SK-N-SH (cell line): Measurements from ENCODE around the gene PIAS4.
"Not testable (repeated sequence)": the region's sequence is repeated elsewhere in the genome, so short reads cannot be mapped to it uniquely, and the experiment has no call there.

Source experiments
- CTCF ChIP-seq: fragments of 200-600 bp; sonication (generic); IDR thresholded peaks from 2 replicates; pipeline ENCODE4 v1.6.1; 2017; ENCODE audit warnings: antibody characterized with exemption, mild to moderate bottlenecking, moderate library complexity
- MXI1 ChIP-seq: IDR thresholded peaks from 2 replicates; pipeline ENCODE4 v1.6.1; 2012; ENCODE audit warnings: mild to moderate bottlenecking, low read depth, low read length, improper control_type of control experiment
- PBX3 ChIP-seq: IDR thresholded peaks from 2 replicates; pipeline ENCODE4; 2012
- POLR2AphosphoS5 ChIP-seq: IDR thresholded peaks from 2 replicates; pipeline ENCODE4 v1.6.1; 2012; ENCODE audit warnings: low read depth, low read length
- REST ChIP-seq: IDR thresholded peaks from 2 replicates; pipeline ENCODE4 v1.6.1; 2012; ENCODE audit warnings: mild to moderate bottlenecking, low read depth, low read length, moderate library complexity
- YY1 ChIP-seq: IDR thresholded peaks from 2 replicates; pipeline ENCODE4 v1.4.0; 2012; ENCODE audit warnings: low read depth, mild to moderate bottlenecking

GRCh38 chr19:4005436-4005835, 2.1 kb upstream of the PIAS4 start:
- not testable (repeated sequence) for TF ChIP-seq REST, POLR2AphosphoS5, CTCF, YY1, PBX3, MXI1
